Skeletal muscle cell (primary cell): ENCODE measurements around the gene DLG1.

Experiments
- DNase-seq: peaks from one replicate; pipeline ENCODE4 v3.0.0-alpha.2; 2010; ENCODE audit warnings: low read depth
- H3K4me3 ChIP-seq: 2 replicates; pipeline ENCODE4 v1.5.1; 2011; ENCODE audit warnings: low read depth, mild to moderate bottlenecking, control low read depth, low read length, moderate library complexity

DLG1 gene

GRCh38 chr3:196996454-196997265, 301.8 kb downstream of the DLG1 start:
- DNase-seq: no peak
- H3K4me3 ChIP-seq: no peak overlapping the region

DNA sequence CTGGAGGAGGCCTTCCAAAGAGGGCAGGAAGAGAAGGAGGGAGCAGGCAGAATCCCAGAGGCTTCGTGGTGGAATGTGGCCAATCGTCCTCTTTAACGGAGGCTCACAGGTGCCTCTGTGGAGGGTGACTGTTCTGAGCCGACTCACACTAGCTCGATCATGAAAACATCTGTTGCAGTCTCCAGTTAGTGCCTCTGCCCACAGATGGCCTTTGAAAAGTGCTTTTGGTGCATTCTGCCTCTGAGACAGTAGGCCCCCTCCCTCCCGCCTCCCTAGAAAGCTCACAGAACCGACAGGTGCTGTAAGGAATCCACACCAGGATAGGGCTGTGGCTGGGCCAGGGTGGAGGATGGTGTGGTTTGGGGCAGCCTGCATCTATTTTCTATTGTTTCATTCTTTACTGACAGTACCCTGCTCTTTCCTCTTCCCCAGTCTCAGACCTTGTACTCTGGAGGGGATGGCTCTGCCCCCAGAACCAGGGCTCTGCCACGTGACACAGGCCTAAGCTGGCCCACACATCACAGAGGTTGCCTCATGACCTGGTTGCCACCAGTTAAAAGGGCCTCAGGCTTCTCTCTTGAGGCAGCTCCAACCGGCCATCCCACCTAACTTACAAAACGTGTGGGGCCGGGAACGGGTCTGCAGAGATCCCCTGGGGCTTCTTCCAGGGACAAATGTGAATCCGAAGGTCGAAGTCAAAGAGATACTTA, 302.6 kb downstream of the DLG1 start:
- no peak overlapping the region for H3K4me3 ChIP-seq
- peak; percentile 42 for DNase-seq

- no peak for DNase-seq
- H3K4me3 ChIP-seq: no peak overlapping the region
Observed at GRCh38 chr3:196995027-196995426, 303.4 kb downstream of the DLG1 start.

- no peak overlapping the region for H3K4me3 ChIP-seq
- no peak for DNase-seq
Observed at GRCh38 chr3:196994056-196994455, 304.4 kb downstream of the DLG1 start.
